ENCODE data around the gene ZER1. TPM values are rescaled to one million over a fixed set of nuclear protein-coding genes. Genes with fewer than 3 reads are reported as not detected.

The ZER1 gene
- total and polyA plus RNA-seq, 2 of the 8 experiments (the other 6 are each of a cell fraction or from before 2014, with no cell fraction given), result 20.5 to 26.6 TPM

DNA sequence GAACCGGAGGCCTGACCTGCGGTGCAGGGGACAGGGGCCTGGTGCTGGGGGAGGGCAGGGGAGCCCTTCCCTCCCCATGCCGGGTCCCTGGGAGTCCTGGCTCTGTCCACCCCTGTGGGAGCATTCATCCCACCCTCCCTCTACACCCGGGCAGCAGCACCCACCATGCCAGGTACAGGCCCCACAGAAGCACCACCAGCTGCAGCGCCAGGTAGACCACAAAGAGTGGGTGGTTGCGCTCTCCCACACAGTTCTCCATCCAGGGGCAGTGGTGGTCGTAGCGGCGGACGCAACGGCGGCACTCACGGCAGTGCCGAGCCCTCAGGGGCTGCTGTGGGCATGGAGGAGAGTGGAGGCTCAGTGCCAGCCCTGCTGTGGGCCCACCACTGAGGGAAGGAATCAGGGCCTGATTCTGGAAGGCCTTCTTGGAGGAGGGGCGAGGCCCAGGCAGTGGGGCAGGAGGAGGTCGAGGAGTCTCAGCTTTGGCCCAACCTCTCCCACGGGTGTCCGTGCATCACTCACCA lies 50.2 kb downstream of the ZER1 start:
- Histone ChIP-seq H3K23me2 (ENCODE audit: low read depth, low read length) (peaks cover 4% of the 10 kb centered on the region), H2AFZ (ENCODE audit: low read length) (no peak overlapping the region), H3K27ac (ENCODE audit: low read depth, low read length) (no peak overlapping the region), H2BK120ac (replicated peaks; ENCODE audit: low read depth, low read length) (no peak overlapping the region), H3K4me3 (ENCODE audit: extremely low read depth in 1 of 4, insufficient read depth in 2 of 4, low read depth in 3 of 4, low read length in 4 of 4) (no peak overlapping the region), H3K9ac (replicated peaks in 1 of 4; ENCODE audit: extremely low read depth in 1 of 4, low read depth in 3 of 4, low read length in 3 of 4) (no peak overlapping the region), H3K4me1 (replicated peaks in 1 of 4; ENCODE audit: control insufficient read depth in 3 of 4, insufficient read depth in 4 of 4, low read length in 3 of 4) (peaks cover 0 to 3% (median 0%) of the 10 kb centered on the region in 4 experiments; a peak in 3 of 7 replicates), H2BK12ac (ENCODE audit: low read depth, low read length) (no peak overlapping the region), H4K5ac (ENCODE audit: insufficient read length, low read depth, low read length) (no peak overlapping the region), H3K27me3 (replicated peaks in 1 of 4; ENCODE audit: control insufficient read depth in 3 of 4, extremely low read depth in 1 of 4, insufficient read depth in 3 of 4, low read length in 3 of 4) (no peaks in the 10 kb centered on the region), H4K8ac (ENCODE audit: extremely low read depth, insufficient read depth, low read length) (no peak overlapping the region), H2AK5ac (ENCODE audit: low read depth, low read length) (0 out of 2 replicates have a peak overlapping the region, but pooled peaks have one; percentile 24), H3K4ac (replicated peaks; ENCODE audit: insufficient read length, low read depth, low read length) (no peak overlapping the region), H3K23ac (ENCODE audit: insufficient read length) (no peak overlapping the region), H3K36me3 (ENCODE audit: control insufficient read depth in 2 of 4, insufficient read depth in 4 of 4, low read length in 3 of 4) (peaks cover 0 to 15% (median 10%) of the 10 kb centered on the region in 4 experiments; a peak in 4 of 8 replicates), H4K91ac (replicated peaks; ENCODE audit: insufficient read length, low read length) (no peak overlapping the region), H4K20me1 (replicated peaks in 1 of 2; ENCODE audit: control insufficient read depth in 1 of 2, insufficient read depth in 2 of 2, low read length in 2 of 2) (peaks cover 0 to 2% of the 10 kb centered on the region in 2 experiments), H2BK15ac (ENCODE audit: low read length) (no peak overlapping the region), H3K14ac (ENCODE audit: insufficient read length) (no peak overlapping the region), H3K9me3 (ENCODE audit: insufficient read depth in 2 of 2, low read depth in 1 of 2, low read length in 1 of 2) (no peaks in the 10 kb centered on the region), H2BK5ac (ENCODE audit: low read depth, low read length) (no peak overlapping the region), H3K56ac (replicated peaks; ENCODE audit: insufficient read length, low read depth, low read length) (no peak overlapping the region), H2BK20ac (ENCODE audit: low read length) (no peak overlapping the region), H3K18ac (ENCODE audit: extremely low read depth, low read length) (no peak overlapping the region), H3K79me1 (ENCODE audit: low read depth, low read length) (peaks cover 3% of the 10 kb centered on the region; the same call in 1 of the 2 replicates), H3K79me2 (ENCODE audit: control insufficient read depth in 1 of 2, insufficient read depth in 2 of 2, low read length in 2 of 2) (no peaks in the 10 kb centered on the region), H3K4me2 (ENCODE audit: insufficient read depth in 1 of 2, low read depth in 2 of 2, low read length in 2 of 2) (no peak overlapping the region)
- DNase-seq (ENCODE audit: low read depth in 1 of 2, low spot score in 2 of 2) (no peak), FAIRE-seq (no peak)
- ChIA-PET POLR2A (ENCODE audit: partially characterized antibody) (interaction anchor here (0.8 to 13.5 kb wide), 5 partner anchors 12 to 37 kb away, joined by 3 to 133 read pairs (median 49); partner anchors contain the start of gene SET), CTCF (ENCODE audit: partially characterized antibody) (interaction anchor here (0.9 kb wide), 2 partner anchors 19 to 85 kb away, joined by 3 read pairs; partner anchors contain the start of gene PKN3)
- TF ChIP-seq CHD2 (IDR thresholded peaks at IDR 0.05; ENCODE audit: low read length), result no peak
- no peak for TF ChIP-seq SP2 (IDR thresholded peaks at IDR 0.05; ENCODE audit: low read length)
- no peak for TF ChIP-seq CTBP2 (IDR thresholded peaks at IDR 0.05; ENCODE audit: borderline replicate concordance, insufficient read depth, insufficient read length, low read length)
- TF ChIP-seq YY1 (IDR thresholded peaks at IDR 0.05; ENCODE audit: low read depth, low read length), result no peak
- TF ChIP-seq SIX5 (IDR thresholded peaks at IDR 0.05; ENCODE audit: low read depth, low read length), result no peak
- no peak for TF ChIP-seq BRCA1 (IDR thresholded peaks at IDR 0.05; ENCODE audit: low read depth, low read length)
- TF ChIP-seq EZH2 (IDR thresholded peaks at IDR 0.05; ENCODE audit: low read depth, low read length, severe bottlenecking), result no peak
- no peak for TF ChIP-seq EP300 (IDR thresholded peaks at IDR 0.05; ENCODE audit: borderline replicate concordance in 1 of 2, low read depth in 2 of 2, low read length in 2 of 2)
- no peak for TF ChIP-seq SP1 (IDR thresholded peaks at IDR 0.05; ENCODE audit: low read depth, low read length)
- TF ChIP-seq ATF2 (IDR thresholded peaks at IDR 0.05; ENCODE audit: low read length), result no peak
- TF ChIP-seq TEAD4 (IDR thresholded peaks at IDR 0.05; ENCODE audit: low read depth, low read length), result no peak
- TF ChIP-seq GTF2F1 (IDR thresholded peaks at IDR 0.05; ENCODE audit: borderline replicate concordance, low read depth, low read length), result no peak
- WGBS, 2 experiments (ENCODE audit: extremely low coverage in 1 of 2, insufficient coverage in 1 of 2, insufficient read length in 1 of 2, insufficient replicate concordance in 2 of 2, low coverage in 1 of 2, low lambda C conversion rate in 2 of 2, missing lambda C conversion rate in 1 of 2), result 97% methylated on average over 17 of the region's 18 CpGs; no CpG with 5 or more reads in 1 of the 2 experiments
